T-helper 1 cell treated with Interleukin-12 subunit alpha and Interleukin-12 subunit beta and Interleukin-4 antibody, amounts not matched to agents 30 ng/mL and 1 ng/mL, for 36 hours (primary cell): Measurements from ENCODE around the gene GTF2F1. TPM values are rescaled to one million over a fixed set of nuclear protein-coding genes. Genes with fewer than 3 reads are reported as not detected.

ENCODE experiments used
- intact Hi-C: fragments of 100-400 bp; cut with micrococcal nuclease; formaldehyde crosslinking; loops from one replicate; pipeline ENCODE4 v1.15.1; 2024
- total RNA-seq: library from RNA; stranded (reverse); gene quantifications from 2 replicates; pipeline ENCODE4 v1.2.3, GENCODE V29; 2022

Gene GTF2F1
- total RNA-seq, 1 donor from 2014 or later: 66.3 TPM

DNA sequence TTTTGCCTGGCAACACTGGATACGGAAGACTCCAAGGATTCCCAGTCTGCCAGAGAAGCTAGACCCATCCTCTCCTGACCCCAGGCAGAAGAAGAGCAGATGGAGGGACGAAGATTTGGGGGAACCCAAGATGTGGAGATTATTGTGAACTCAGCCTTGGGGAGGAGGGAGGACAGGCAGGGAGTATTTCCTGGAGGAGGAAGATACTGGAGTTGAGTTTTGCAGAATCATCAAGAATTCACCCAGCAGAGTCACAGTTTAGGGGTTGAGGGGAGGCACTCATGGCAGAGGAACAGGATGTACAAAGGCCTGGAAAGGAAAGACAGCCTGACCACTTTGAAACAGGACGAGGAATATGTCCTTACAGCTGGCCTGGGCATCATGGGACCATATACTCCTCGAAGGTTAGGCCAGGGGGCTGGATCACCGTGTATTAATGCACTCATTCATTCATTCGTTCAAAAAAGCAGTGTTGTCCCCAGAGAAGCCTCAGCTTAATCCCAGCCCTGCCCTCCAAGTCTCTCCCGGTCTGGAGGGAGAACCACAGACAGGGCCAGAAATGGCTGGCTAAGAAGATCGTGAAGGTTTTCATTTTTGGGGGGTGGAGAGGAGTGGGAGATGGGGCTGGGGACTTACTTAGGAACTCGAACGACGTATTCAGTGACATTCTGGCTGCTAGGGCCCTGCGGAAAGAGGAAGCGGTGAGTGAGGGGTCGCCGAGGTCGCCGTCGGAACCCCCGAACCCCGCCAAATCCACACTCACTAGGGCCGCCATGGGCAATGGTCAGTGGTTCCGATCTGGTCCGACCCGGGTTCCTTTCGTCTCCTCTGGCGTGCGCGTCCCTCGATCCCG is 517 bp downstream of the GTF2F1 start:
- intact Hi-C loops: loop anchor here (1.0 to 5.0 kb wide), 6 partner anchors 19 to 488 kb away; partner anchors contain the start of genes CLPP, GPR108, TRIP10 and VMAC

GRCh38 chr19:6387372-6387771 is 5.6 kb downstream of the GTF2F1 start:
- intact Hi-C loops: no loop called here

DNA sequence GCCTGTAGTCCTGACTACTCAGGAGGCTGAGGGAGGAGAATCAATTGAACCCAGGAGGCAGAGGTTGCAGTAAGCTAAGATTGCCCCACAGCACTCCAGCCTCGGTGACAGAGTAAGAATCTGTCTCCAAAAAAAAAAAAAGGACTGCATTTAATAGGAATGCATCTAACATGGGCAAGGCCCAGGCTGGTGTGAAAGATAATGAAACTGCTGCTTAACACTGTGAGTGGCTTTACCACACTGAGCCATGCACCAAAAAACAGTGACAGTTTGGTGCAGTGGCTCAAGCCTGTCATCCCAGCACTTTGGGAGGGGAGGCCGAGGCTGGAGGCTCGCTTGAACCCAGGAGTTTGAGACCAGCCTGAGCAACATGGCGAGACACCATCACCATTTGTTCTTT is 8.6 kb downstream of the GTF2F1 start:
- intact Hi-C loops: no loop called here

DNA sequence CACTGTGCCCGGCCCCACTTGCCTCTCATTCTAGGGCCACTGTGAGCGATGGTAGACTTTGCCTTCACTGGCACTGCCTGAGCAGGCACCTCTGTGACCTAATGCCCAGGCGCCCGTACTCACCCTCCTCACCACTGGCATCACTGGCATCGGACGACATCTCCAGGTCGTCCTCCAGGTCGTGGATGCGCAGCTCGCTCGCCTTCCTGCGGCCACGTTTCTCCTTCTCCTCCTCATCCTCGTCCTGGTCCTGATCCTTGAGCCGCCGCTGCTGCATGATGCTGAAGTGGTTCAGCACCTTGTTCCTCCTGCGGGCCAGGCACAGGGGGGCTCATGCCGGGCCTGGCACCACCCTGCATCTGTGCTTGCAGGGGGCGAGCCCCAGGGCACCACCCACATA is 9.8 kb downstream of the GTF2F1 start:
- intact Hi-C loops: no loop called here

- intact Hi-C loops: no loop called here
Observed at GRCh38 chr19:6381030-6381750, 11.8 kb downstream of the GTF2F1 start.

DNA sequence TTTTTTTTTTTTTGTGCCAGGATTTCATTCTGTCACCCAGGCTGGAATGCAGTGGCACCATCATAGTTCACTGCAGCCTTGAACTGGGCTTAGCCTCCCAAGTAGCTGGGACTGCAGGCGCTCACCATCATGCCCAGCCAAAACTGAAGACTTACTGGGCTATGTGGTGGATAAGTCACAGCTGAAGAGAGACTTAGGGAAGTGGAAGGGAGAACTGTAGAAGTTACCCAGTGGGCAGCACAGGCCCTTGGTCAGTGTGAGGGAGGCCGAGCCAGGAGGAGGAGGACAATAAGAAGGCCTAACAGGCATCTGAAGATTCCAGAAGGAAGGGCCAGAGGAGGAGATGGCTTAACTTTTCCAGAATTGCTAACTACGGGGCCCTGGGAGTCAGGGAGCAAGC is 13.2 kb downstream of the GTF2F1 start:
- intact Hi-C loops: no loop called here

GRCh38 chr19:6378486-6378885 is 14.5 kb downstream of the GTF2F1 start:
- intact Hi-C loops: no loop called here

- intact Hi-C loops: no loop called here
Observed at GRCh38 chr19:6378041-6378440, 14.9 kb downstream of the GTF2F1 start.

DNA sequence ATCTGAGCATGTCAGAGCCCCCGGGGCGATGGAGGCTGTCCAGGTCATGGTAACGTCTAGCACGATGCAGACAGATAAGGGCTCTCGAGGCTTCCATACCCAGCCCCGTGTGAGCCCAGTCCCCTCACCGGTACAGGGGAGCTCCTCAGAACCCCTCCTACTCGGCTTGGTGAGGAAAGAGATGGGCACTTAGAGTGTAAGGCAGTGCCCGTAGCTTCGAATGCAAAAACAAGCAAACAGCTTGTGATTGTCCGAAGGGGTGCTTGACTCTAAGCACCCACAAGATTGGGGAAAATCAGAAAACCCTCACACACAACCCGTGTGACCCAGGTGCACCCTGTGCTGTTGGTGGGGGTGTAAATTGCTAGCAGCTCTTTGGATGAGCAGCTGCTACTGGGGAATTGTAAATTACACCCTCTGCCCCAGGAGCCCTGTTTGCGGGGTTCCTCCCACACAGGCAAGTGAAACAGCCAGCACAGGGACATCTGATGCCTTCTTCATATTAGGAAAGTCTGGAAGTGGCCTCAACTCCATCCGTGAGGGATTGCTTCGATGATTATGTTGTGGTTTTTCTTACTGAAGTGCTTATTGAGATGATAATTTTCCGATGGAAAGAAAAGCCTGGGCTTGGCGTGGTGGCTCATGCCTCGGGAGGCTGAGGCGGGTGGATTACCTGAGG is 16.3 kb downstream of the GTF2F1 start:
- intact Hi-C loops: no loop called here

DNA sequence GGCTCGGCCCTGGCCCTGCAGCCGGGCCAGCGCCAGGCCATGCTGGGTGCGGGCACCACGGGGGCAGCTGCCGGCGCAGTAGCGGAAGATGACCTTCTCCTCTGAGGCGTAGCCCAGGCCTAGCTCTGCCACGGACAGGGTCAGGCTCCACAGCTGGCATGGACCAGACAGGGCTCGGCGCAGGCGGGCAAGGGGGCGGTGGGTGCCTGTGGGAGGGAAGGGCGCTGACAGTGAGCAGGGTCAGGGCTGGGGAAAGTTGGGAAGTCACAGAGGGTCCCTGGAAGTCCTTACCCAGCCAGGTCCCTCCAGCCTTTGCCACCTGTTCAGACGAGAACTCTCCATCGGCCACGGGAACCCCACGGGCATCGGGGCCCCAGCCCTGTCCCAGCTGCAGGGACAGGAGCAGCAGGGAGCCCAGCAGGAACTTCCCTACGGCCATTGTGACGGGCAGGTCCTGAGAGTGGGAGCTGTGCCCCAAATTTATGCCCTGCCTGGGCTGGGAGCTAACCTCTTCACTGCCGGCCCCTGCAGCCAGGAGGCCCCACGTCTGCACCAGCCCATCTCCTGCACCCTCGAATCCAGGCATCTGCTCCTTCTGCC is 17.5 kb downstream of the GTF2F1 start, which contains the start of gene PSPN:
PSPN (minus strand) TSS at position 523 of the 600 bp plus-strand sequence; CDS start at position 439, 84 bp downstream.
- intact Hi-C loops: no loop called here

DNA sequence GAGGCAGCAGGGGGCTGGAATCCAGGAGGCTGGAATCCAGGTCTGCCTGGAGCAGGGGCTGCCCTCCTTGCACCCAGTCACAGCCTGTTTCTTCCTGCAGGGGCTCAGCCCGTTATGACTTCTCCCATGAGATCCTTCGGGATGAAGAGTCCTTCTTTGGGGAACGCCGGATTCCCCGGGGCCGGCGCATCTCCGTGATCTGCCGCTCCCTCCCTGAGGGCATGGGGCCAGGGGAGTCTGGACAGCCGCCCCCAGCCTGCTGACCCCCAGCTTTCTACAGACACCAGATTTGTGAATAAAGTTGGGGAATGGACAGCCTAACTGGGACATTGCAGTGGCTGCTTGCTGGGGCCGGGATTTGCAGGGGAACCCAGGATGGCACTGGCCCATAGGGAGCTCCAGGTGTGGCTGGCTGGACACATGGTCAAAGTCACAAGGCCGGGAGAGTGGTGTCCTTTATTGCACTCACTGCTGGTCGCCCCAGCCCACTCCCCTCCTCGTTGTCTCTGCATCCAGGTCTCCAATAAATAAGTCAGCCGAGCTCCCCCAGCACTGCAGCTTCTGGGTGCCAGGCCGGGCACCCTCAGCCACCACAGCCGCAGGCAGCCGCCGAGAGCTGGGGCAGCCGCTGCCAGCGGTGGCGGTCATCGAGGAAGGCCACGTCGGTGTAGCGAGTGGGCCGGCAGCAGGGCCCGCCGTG is 18.1 kb downstream of the GTF2F1 start:
- intact Hi-C loops: loop anchor here (5.0 kb wide), 2 partner anchors 1547 to 1973 kb away; partner anchors contain the start of genes CHAF1A, SH3GL1 and SNAPC2

- intact Hi-C loops: loop anchor here (5.0 kb wide), 2 partner anchors 1548 to 1972 kb away; partner anchors contain the start of genes CHAF1A, SH3GL1 and SNAPC2
Observed at GRCh38 chr19:6374161-6374709, 18.7 kb downstream of the GTF2F1 start.

- intact Hi-C loops: loop anchor here (1.0 to 5.0 kb wide), 11 partner anchors 20 to 1971 kb away; partner anchors contain the start of genes CHAF1A, DUS3L, GTF2F1 and RFX2
Observed at GRCh38 chr19:6373813-6374108, 19.2 kb downstream of the GTF2F1 start.

GRCh38 chr19:6373096-6373812 is 19.7 kb downstream of the GTF2F1 start:
- intact Hi-C loops: loop anchor here (1.0 to 5.0 kb wide), 11 partner anchors 20 to 1971 kb away; partner anchors contain the start of genes CHAF1A, DUS3L, GTF2F1 and RFX2

GRCh38 chr19:6372594-6373095 is 20.3 kb downstream of the GTF2F1 start, which contains the start of gene ALKBH7:
Gene ALKBH7, plus strand, starts transcription at chr19:6372794. Its CDS starts 27 bp downstream, at chr19:6372821.
- intact Hi-C loops: loop anchor here (1.0 to 5.0 kb wide), 16 partner anchors 11 to 1970 kb away; partner anchors contain the start of genes CHAF1A, CLPP, DUS3L and GTF2F1

DNA sequence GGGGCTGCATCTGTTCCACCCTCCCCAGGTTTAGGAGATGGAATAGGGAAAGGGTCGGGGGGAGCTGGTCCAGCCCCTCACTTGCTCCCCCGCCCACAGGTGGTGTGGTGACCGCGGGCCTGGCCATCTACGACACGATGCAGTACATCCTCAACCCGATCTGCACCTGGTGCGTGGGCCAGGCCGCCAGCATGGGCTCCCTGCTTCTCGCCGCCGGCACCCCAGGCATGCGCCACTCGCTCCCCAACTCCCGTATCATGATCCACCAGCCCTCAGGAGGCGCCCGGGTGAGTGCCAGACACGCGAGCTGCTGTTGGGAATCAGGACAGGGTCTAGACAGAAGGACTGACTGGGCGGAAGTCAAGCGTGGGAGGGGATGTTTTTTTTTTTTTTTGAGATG is 28.6 kb downstream of the GTF2F1 start:
- intact Hi-C loops: loop anchor here (5.0 kb wide), 1 partner anchor 1463 kb away; no protein-coding TSS in a partner anchor

- intact Hi-C loops: loop anchor here (1.0 to 5.0 kb wide), 4 partner anchors 82 to 1465 kb away; no protein-coding TSS in a partner anchor
Observed at GRCh38 chr19:6362351-6362801, 30.6 kb downstream of the GTF2F1 start.

DNA sequence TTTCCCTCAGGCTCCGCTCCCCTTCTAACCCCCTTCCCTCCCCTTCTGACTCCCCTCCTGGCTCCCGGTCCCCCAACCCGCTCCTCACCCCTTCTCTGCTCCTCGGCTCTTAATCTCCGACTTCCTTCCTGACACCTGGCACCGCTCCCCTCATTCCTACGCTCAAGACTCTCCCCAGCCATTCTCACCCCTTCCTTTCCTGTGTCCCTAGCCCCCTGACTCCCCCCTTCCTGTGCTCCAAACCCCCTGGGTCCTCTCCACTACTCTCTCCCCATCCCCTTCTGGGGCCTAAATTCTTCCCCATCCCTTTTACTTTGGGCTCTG is 31.0 kb downstream of the GTF2F1 start:
- intact Hi-C loops: loop anchor here (1.0 to 5.0 kb wide), 4 partner anchors 82 to 1465 kb away; no protein-coding TSS in a partner anchor

GRCh38 chr19:6360857-6361216 is 32.1 kb downstream of the GTF2F1 start:
- intact Hi-C loops: loop anchor here (1.0 to 5.0 kb wide), 12 partner anchors 11 to 1466 kb away; partner anchors contain the start of genes ALKBH7, CATSPERD, GTF2F1 and LONP1
